Mesenchymal stem cell (in vitro differentiated cells and primary cell): ENCODE measurements around the gene PCDHGB4.
A peak's percentile ranks its signal among the peaks of the same experiment; 100 is the strongest.
"Not testable (repeated sequence)": the region's sequence is repeated elsewhere in the genome, so short reads cannot be mapped to it uniquely, and the experiment has no call there.

Experiments used
- DNase-seq: peaks from one replicate; pipeline ENCODE4 v3.0.0-alpha.2; 2013
- H2AFZ ChIP-seq: one replicate; pipeline ENCODE4 v1.6.1; 2013; ENCODE audit warnings: low read depth, mild to moderate bottlenecking, control low read depth, inconsistent platforms, low read length, moderate library complexity
- H2AK5ac ChIP-seq: 2 replicates; pipeline ENCODE4 v1.6.1; 2013; ENCODE audit warnings: low read length, moderate library complexity, mild to moderate bottlenecking, inconsistent platforms; ENCODE audit not compliant: severe bottlenecking
- H2BK120ac ChIP-seq: one replicate; pipeline ENCODE4 v1.6.1; 2013; ENCODE audit warnings: low read depth, mild to moderate bottlenecking, inconsistent platforms, low read length, moderate library complexity
- H2BK12ac ChIP-seq, 2 experiments: one replicate each; pipeline ENCODE4 v1.6.1; 2013; ENCODE audit warnings: inconsistent platforms in 2 of 2, low read length in 2 of 2, mild to moderate bottlenecking in 2 of 2, moderate library complexity in 2 of 2, control low read depth in 1 of 2
- H2BK15ac ChIP-seq: one replicate; pipeline ENCODE4 v1.6.1; 2013; ENCODE audit warnings: mild to moderate bottlenecking, low read depth, inconsistent platforms; ENCODE audit not compliant: poor library complexity, severe bottlenecking
- H2BK5ac ChIP-seq: 2 replicates; pipeline ENCODE4 v1.6.1; 2013; ENCODE audit warnings: low read depth, mild to moderate bottlenecking, low read length, control low read depth, inconsistent platforms; ENCODE audit not compliant: poor library complexity, severe bottlenecking
- H3K14ac ChIP-seq, 2 experiments: one replicate each; pipeline ENCODE4 v1.6.1; 2013; ENCODE audit warnings: inconsistent platforms in 2 of 2, low read length in 2 of 2, control low read depth in 1 of 2, mild to moderate bottlenecking in 1 of 2, moderate library complexity in 1 of 2
- H3K18ac ChIP-seq, 2 experiments: one replicate each; pipeline ENCODE4 v1.6.1; 2013; ENCODE audit warnings: inconsistent platforms in 2 of 2, low read length in 2 of 2, control low read depth in 1 of 2, low read depth in 1 of 2, mild to moderate bottlenecking in 1 of 2
- H3K23ac ChIP-seq, 2 experiments: one replicate each; pipeline ENCODE4 v1.6.1; 2013; ENCODE audit warnings: inconsistent platforms in 2 of 2, low read length in 2 of 2, mild to moderate bottlenecking in 2 of 2, moderate library complexity in 2 of 2, control low read depth in 1 of 2
- H3K27ac ChIP-seq: 2 replicates; pipeline ENCODE4 v1.5.1; 2013; ENCODE audit warnings: mild to moderate bottlenecking, moderate library complexity, low read length, control low read depth, inconsistent platforms; ENCODE audit not compliant: poor library complexity, severe bottlenecking
- H3K27me3 ChIP-seq, 2 experiments: 2 replicates each; pipeline versions ENCODE4 v1.6.1 to v1.7.0; 2013; ENCODE audit warnings: low read length in 2 of 2, mild to moderate bottlenecking in 2 of 2, moderate library complexity in 2 of 2, control low read depth in 1 of 2, inconsistent platforms in 1 of 2; ENCODE audit not compliant: control insufficient read depth in 1 of 2, insufficient read depth in 1 of 2
- H3K36me3 ChIP-seq, 2 experiments: 2 replicates each; pipeline versions ENCODE4 v1.6.1 to v1.7.0; 2013; ENCODE audit warnings: low read length in 2 of 2, control low read depth in 1 of 2, inconsistent platforms in 1 of 2, low read depth in 1 of 2, mild to moderate bottlenecking in 1 of 2; ENCODE audit not compliant: insufficient read depth in 2 of 2, control insufficient read depth in 1 of 2
- H3K4ac ChIP-seq, 2 experiments: one replicate each; pipeline ENCODE4 v1.6.1; 2013; ENCODE audit warnings: inconsistent platforms in 2 of 2, low read length in 2 of 2, mild to moderate bottlenecking in 2 of 2, moderate library complexity in 2 of 2, control low read depth in 1 of 2, low read depth in 1 of 2
- H3K4me1 ChIP-seq: 2 replicates; pipeline ENCODE4 v1.6.1; 2013; ENCODE audit warnings: low read depth, low read length, control low read depth; ENCODE audit not compliant: control insufficient read depth, insufficient read depth
- H3K4me2 ChIP-seq: 2 replicates; pipeline ENCODE4 v1.6.1; 2013; ENCODE audit warnings: low read length, mild to moderate bottlenecking, inconsistent platforms; ENCODE audit not compliant: poor library complexity, severe bottlenecking
- H3K4me3 ChIP-seq, 2 experiments: 2 replicates each; pipeline versions ENCODE4 v1.5.1 to v1.7.0; 2013; ENCODE audit warnings: low read length in 2 of 2, mild to moderate bottlenecking in 2 of 2, control low read depth in 1 of 2, low read depth in 1 of 2; ENCODE audit not compliant: insufficient read depth in 1 of 2
- H3K79me1 ChIP-seq: replicated peaks from 2 replicates; pipeline ENCODE4 v1.6.1; 2013; ENCODE audit warnings: mild to moderate bottlenecking, control low read depth, low read length, inconsistent platforms; ENCODE audit not compliant: poor library complexity, severe bottlenecking
- H3K9ac ChIP-seq: 2 replicates; pipeline ENCODE4 v1.7.0; 2013; ENCODE audit warnings: mild to moderate bottlenecking, low read length, moderate library complexity
- H3K9me3 ChIP-seq: 2 replicates; pipeline ENCODE4 v1.7.0; 2013; ENCODE audit warnings: mild to moderate bottlenecking, low read length; ENCODE audit not compliant: control insufficient read depth
- H4K8ac ChIP-seq: one replicate; pipeline ENCODE4 v1.6.1; 2013; ENCODE audit warnings: inconsistent platforms, mild to moderate bottlenecking, low read length, moderate library complexity
- H4K91ac ChIP-seq: one replicate; pipeline ENCODE4 v1.6.1; 2013; ENCODE audit warnings: mild to moderate bottlenecking, low read length, inconsistent platforms
- WGBS: methylation state at CpG from one replicate; pipeline ENCODE4 v1.1.7; 2013; ENCODE audit warnings: mixed read lengths; 5-methylcytosine and 5-hydroxymethylcytosine counted together

PCDHGB4 gene

DNA sequence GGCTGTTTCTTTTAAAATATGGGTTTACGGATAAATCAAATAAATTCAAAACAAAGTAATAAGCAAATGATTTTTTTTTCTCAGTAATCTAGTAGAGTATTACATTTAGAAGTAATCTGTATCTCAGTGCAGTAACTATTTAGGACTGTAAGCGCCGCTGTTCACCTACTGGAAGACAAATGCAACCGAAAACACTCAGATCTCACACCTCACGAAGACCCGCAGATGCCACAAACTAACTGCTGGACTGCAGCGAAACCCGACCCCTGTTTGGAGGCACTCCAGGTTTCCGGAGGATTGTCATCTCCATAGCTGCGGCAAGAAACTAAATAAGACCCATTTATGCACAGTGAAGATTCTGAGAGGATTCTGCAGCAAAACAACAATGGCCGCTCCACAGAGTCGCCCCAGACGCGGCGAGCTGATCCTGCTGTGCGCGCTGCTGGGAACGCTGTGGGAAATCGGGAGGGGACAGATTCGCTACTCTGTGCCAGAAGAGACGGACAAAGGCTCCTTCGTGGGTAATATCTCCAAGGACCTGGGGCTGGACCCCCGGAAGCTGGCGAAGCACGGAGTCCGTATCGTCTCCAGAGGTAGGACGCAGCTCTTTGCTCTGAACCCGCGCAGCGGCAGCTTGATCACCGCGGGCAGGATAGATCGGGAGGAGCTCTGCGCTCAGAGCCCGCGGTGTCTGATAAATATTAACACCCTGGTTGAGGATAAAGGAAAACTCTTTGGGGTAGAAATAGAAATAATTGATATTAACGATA, 5.1 kb downstream of the PCDHGB4 start, which contains the start of gene PCDHGA8:
PCDHGA8 (plus strand) TSS at position 205 of the 770 bp plus-strand sequence; CDS start at position 386, 181 bp downstream.
- H3K9ac ChIP-seq, result no peak within 1 kb of the TSS
- DNase-seq, result no peak

DNA sequence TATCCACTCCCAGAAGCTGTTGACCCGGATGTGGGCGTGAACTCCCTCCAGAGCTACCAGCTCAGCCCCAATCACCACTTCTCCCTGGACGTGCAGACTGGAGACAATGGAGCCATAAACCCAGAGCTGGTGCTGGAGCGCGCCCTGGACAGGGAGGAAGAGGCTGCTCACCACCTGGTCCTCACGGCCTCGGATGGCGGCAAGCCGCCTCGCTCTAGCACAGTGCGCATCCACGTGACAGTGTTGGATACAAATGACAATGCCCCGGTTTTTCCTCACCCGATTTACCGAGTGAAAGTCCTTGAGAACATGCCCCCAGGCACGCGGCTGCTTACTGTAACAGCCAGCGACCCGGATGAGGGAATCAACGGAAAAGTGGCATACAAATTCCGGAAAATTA, 5.8 kb downstream of the PCDHGB4 start:
- no peak overlapping the region for H3K23ac ChIP-seq
- H3K27ac ChIP-seq, result no peak overlapping the region
- H3K36me3 ChIP-seq, result peaks cover 0 to 32% of the 10 kb centered on the region in 2 experiments
- H3K79me1 ChIP-seq, result peaks cover 24% of the 10 kb centered on the region
- no peak overlapping the region for H3K4ac ChIP-seq
- no peak overlapping the region for H2BK120ac ChIP-seq
- H2BK12ac ChIP-seq, result no peak overlapping the region
- H3K14ac ChIP-seq, result no peak overlapping the region
- no peak overlapping the region for H2BK5ac ChIP-seq
- H3K4me2 ChIP-seq, result no peak overlapping the region
- no peak overlapping the region for H2BK15ac ChIP-seq
- H2AFZ ChIP-seq, result no peak overlapping the region
- peaks cover 68% of the 10 kb centered on the region for H3K9me3 ChIP-seq
- H4K8ac ChIP-seq, result no peak overlapping the region
- peaks cover 3% of the 10 kb centered on the region for H3K4me1 ChIP-seq
- WGBS, result 96% methylated on average over 21 of the region's 21 CpGs
- no peaks in the 10 kb centered on the region for H3K27me3 ChIP-seq
- DNase-seq, result no peak
- H3K18ac ChIP-seq, result no peak overlapping the region
- peak overlapping the region in 1 of 2 experiments; percentile 61 for H3K4me3 ChIP-seq
- H3K9ac ChIP-seq, result no peak overlapping the region
- H2AK5ac ChIP-seq, result no peak overlapping the region
- no peak overlapping the region for H4K91ac ChIP-seq

More for the DNA sequence above, 5.1 kb downstream of the PCDHGB4 start, which contains the start of gene PCDHGA8:
- H3K23ac ChIP-seq, result no peak within 1 kb of the TSS
- H3K14ac ChIP-seq, result no peak within 1 kb of the TSS
- H3K18ac ChIP-seq, result no peak within 1 kb of the TSS
- peaks cover 25% of the 10 kb centered on the region for H3K79me1 ChIP-seq
- H2AFZ ChIP-seq, result no peak within 1 kb of the TSS
- peaks cover 3% of the 10 kb centered on the region for H3K4me1 ChIP-seq
- no peak within 1 kb of the TSS for H2BK5ac ChIP-seq
- peaks cover 68% of the 10 kb centered on the region for H3K9me3 ChIP-seq
- H3K36me3 ChIP-seq, result peaks cover 0 to 32% of the 10 kb centered on the region in 2 experiments
- no peak within 1 kb of the TSS for H2BK12ac ChIP-seq
- no peaks in the 10 kb centered on the region for H3K27me3 ChIP-seq
- H2BK120ac ChIP-seq, result no peak within 1 kb of the TSS
- H2BK15ac ChIP-seq, result no peak within 1 kb of the TSS
- H4K8ac ChIP-seq, result no peak within 1 kb of the TSS
- peak within 1 kb of the TSS in 1 of 2 experiments; percentile 61 for H3K4me3 ChIP-seq
- no peak within 1 kb of the TSS for H3K4ac ChIP-seq
- H4K91ac ChIP-seq, result no peak within 1 kb of the TSS
- H2AK5ac ChIP-seq, result no peak within 1 kb of the TSS
- H3K4me2 ChIP-seq, result peak within 1 kb of the TSS; percentile 25
- WGBS, result 96% methylated on average over 37 of the region's 38 CpGs
- no peak within 1 kb of the TSS for H3K27ac ChIP-seq

DNA sequence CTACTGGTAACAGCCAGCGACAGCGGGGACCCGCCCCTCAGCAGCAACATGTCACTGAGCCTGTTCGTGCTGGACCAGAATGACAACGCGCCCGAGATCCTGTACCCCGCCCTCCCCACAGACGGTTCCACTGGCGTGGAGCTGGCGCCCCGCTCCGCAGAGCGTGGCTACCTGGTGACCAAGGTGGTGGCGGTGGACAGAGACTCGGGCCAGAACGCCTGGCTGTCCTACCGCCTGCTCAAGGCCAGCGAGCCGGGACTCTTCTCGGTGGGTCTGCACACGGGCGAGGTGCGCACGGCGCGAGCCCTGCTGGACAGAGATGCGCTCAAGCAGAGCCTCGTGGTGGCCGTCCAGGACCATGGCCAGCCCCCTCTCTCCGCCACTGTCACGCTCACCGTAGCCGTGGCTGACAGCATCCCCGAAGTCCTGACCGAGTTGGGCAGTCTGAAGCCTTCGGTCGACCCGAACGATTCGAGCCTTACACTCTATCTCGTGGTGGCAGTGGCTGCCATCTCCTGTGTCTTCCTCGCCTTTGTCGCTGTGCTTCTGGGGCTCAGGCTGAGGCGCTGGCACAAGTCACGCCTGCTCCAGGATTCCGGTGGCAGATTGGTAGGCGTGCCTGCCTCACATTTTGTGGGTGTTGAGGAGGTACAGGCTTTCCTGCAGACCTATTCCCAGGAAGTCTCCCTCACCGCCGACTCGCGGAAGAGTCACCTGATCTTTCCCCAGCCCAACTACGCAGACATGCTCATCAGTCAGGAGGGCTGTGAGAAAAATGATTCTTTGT, 7.1 kb downstream of the PCDHGB4 start:
- H3K9ac ChIP-seq, H3K18ac ChIP-seq, H2AK5ac ChIP-seq, H4K8ac ChIP-seq, H3K4me2 ChIP-seq, H2BK5ac ChIP-seq, H2BK12ac ChIP-seq, H3K4ac ChIP-seq, H2BK120ac ChIP-seq, H4K91ac ChIP-seq, H3K27ac ChIP-seq, H2AFZ ChIP-seq, H3K14ac ChIP-seq, H2BK15ac ChIP-seq, H3K27me3 ChIP-seq, DNase-seq, H3K4me1 ChIP-seq, H3K23ac ChIP-seq: not testable (repeated sequence)
- Histone ChIP-seq H3K79me1 (peaks cover 19% of the 10 kb centered on the region), H3K36me3 (peaks cover 0 to 33% of the 10 kb centered on the region in 2 experiments), H3K4me3 (peak overlapping the region in 1 of 2 experiments; percentile 8), H3K9me3 (peaks cover 66% of the 10 kb centered on the region)
- 95% methylated on average over 39 of the region's 53 CpGs for WGBS
